Measurements from ENCODE around the gene CAPN2. TPM values are rescaled to one million over a fixed set of nuclear protein-coding genes. Genes with fewer than 3 reads are reported as not detected.

The CAPN2 gene
- total RNA-seq, 2 experiments from 2014 or later = not detected

GRCh38 chr1:223702735-223703667 lies 9.3 kb upstream of the CAPN2 start:
- H3K4me1 ChIP-seq (ENCODE audit: insufficient read depth, low read length, poor library complexity, severe bottlenecking) = no peaks in the 10 kb centered on the region
- no peak overlapping the region for H2AFZ ChIP-seq (ENCODE audit: low read length)
- H3K36me3 ChIP-seq (ENCODE audit: insufficient read depth, low read length) = no peaks in the 10 kb centered on the region
- no peak overlapping the region for H3K4me2 ChIP-seq (ENCODE audit: low read length)
- intact Hi-C loops (cut with micrococcal nuclease; ENCODE audit: unreplicated experiment) = no loop called here
- H3K9me3 ChIP-seq (ENCODE audit: low read length) = no peaks in the 10 kb centered on the region
- no TSS peak for BruUV-seq (replicated peaks)
- H3K79me2 ChIP-seq (ENCODE audit: insufficient read depth, low read depth, low read length) = no peaks in the 10 kb centered on the region
- TF ChIP-seq EZH2phosphoT487 (IDR thresholded peaks at IDR 0.05; ENCODE audit: borderline replicate concordance, low read depth, low read length) = no peak
- no peak for TF ChIP-seq CTCF (conservative IDR thresholded peaks at IDR 0.05; ENCODE audit: low read length)
- POLR2A ChIA-PET = no interaction called here
- CTCF ChIA-PET (ENCODE audit: unreplicated experiment) = no interaction called here
- no peak for DNase-seq (ENCODE audit: low spot score)
- no peak overlapping the region for H3K4me3 ChIP-seq (ENCODE audit: low read depth, low read length, poor library complexity, severe bottlenecking)
- no peaks in the 10 kb centered on the region for H3K9me2 ChIP-seq (ENCODE audit: insufficient read depth, low read length)
- no peaks in the 10 kb centered on the region for H4K20me1 ChIP-seq (ENCODE audit: insufficient read depth, low read length)
- no peak overlapping the region for H3K27ac ChIP-seq (ENCODE audit: low read depth, low read length, poor library complexity, severe bottlenecking)

GRCh38 chr1:223703668-223704013 lies 8.7 kb upstream of the CAPN2 start:
- DNase-seq (ENCODE audit: low spot score) = no peak
- ChIA-PET POLR2A (no interaction called here), CTCF (ENCODE audit: unreplicated experiment) (no interaction called here)
- Histone ChIP-seq H3K36me3 (ENCODE audit: insufficient read depth, low read length) (no peaks in the 10 kb centered on the region), H3K79me2 (ENCODE audit: insufficient read depth, low read depth, low read length) (no peaks in the 10 kb centered on the region), H4K20me1 (ENCODE audit: insufficient read depth, low read length) (no peaks in the 10 kb centered on the region), H3K27ac (ENCODE audit: low read depth, low read length, poor library complexity, severe bottlenecking) (no peak overlapping the region), H3K9me3 (ENCODE audit: low read length) (no peaks in the 10 kb centered on the region), H3K4me1 (ENCODE audit: insufficient read depth, low read length, poor library complexity, severe bottlenecking) (no peaks in the 10 kb centered on the region), H3K4me3 (ENCODE audit: low read depth, low read length, poor library complexity, severe bottlenecking) (no peak overlapping the region), H3K4me2 (ENCODE audit: low read length) (no peak overlapping the region), H2AFZ (ENCODE audit: low read length) (no peak overlapping the region), H3K9me2 (ENCODE audit: insufficient read depth, low read length) (no peaks in the 10 kb centered on the region)
- intact Hi-C loops (cut with micrococcal nuclease; ENCODE audit: unreplicated experiment) = no loop called here
- TF ChIP-seq CTCF (conservative IDR thresholded peaks at IDR 0.05; ENCODE audit: low read length) = no peak
- TF ChIP-seq EZH2phosphoT487 (IDR thresholded peaks at IDR 0.05; ENCODE audit: borderline replicate concordance, low read depth, low read length) = no peak
- BruUV-seq (replicated peaks) = no TSS peak

Measured in OCI-LY7 (cell line).